ENCODE results near the gene TRAF4. TPM values are rescaled to one million over a fixed set of nuclear protein-coding genes. Genes with fewer than 3 reads are reported as not detected.

Gene TRAF4
- total and polyA plus RNA-seq, 4 donors: 33.6 to 171 (median 112) TPM

GRCh38 chr17:28737770-28738679 lies 5.8 kb upstream of the TRAF4 start:
- Histone ChIP-seq H3K36me3 (ENCODE audit: control insufficient read depth, insufficient read depth, low read length) (peaks cover 18% of the 10 kb centered on the region), H3K27me3 (ENCODE audit: control insufficient read depth, insufficient read depth, low read length) (no peaks in the 10 kb centered on the region), H3K4me3 (ENCODE audit: low read depth, low read length) (no peak overlapping the region), H3K4me1 (ENCODE audit: control insufficient read depth, insufficient read depth, low read length) (peaks cover 22% of the 10 kb centered on the region), H3K27ac (ENCODE audit: low read depth, low read length) (no peak overlapping the region), H3K9me3 (ENCODE audit: control insufficient read depth, insufficient read depth, low read length) (no peaks in the 10 kb centered on the region)
- WGBS (ENCODE audit: insufficient coverage): 89% methylated on average over 16 of the region's 22 CpGs
- DNase-seq (ENCODE audit: low read depth in 4 of 6, low spot score in 6 of 6): no peak

DNA sequence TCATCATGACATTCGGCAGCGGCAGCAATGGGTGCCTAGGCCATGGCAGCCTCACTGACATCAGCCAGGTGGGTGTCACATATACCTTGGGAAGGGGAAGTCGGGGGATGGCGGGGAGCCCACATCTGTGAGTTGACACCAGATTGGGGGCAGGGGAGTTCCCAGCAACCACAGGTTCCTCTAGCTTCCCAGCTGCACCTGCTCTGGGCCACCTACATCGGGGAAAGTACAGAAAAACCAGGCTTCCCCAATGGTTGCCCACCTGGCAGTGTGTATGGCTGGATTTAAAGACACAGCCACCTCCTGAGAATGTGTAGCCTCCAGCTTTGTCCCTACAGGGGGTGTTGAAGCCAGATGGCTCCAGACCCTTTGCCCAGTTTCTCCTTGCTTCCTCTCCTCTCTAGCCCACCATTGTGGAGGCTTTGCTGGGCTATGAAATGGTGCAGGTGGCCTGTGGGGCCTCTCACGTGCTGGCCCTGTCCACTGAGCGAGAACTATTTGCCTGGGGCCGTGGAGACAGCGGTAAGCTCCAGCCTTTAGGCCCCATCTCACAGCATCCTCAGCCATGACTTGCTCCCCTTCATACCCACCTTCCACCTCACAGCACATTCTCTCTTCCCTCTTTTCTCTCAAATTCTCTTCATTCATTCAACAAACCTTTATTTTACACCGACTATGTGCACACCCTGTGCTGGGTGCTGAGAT lies 5.0 kb upstream of the TRAF4 start:
- Histone ChIP-seq H3K27me3 (ENCODE audit: control insufficient read depth, insufficient read depth, low read length) (no peaks in the 10 kb centered on the region), H3K27ac (ENCODE audit: low read depth, low read length) (no peak overlapping the region), H3K4me1 (ENCODE audit: control insufficient read depth, insufficient read depth, low read length) (peaks cover 29% of the 10 kb centered on the region), H3K9me3 (ENCODE audit: control insufficient read depth, insufficient read depth, low read length) (no peaks in the 10 kb centered on the region), H3K4me3 (ENCODE audit: low read depth, low read length) (no peak overlapping the region), H3K36me3 (ENCODE audit: control insufficient read depth, insufficient read depth, low read length) (peaks cover 18% of the 10 kb centered on the region)
- 91% methylated on average over 8 of the region's 10 CpGs for whole genome bisulfite sequencing (ENCODE audit: insufficient coverage)
- no peak for DNase-seq (ENCODE audit: low read depth in 4 of 6, low spot score in 6 of 6)

GRCh38 chr17:28740406-28741357 lies 3.1 kb upstream of the TRAF4 start:
- H3K9me3 ChIP-seq (ENCODE audit: control insufficient read depth, insufficient read depth, low read length): no peaks in the 10 kb centered on the region
- H3K4me1 ChIP-seq (ENCODE audit: control insufficient read depth, insufficient read depth, low read length): peaks cover 43% of the 10 kb centered on the region
- H3K27me3 ChIP-seq (ENCODE audit: control insufficient read depth, insufficient read depth, low read length): no peaks in the 10 kb centered on the region
- 88% methylated on average over 9 of the region's 10 CpGs for WGBS (ENCODE audit: insufficient coverage)
- no peak overlapping the region for H3K4me3 ChIP-seq (ENCODE audit: low read depth, low read length)
- no peak for DNase-seq (ENCODE audit: low read depth in 4 of 6, low spot score in 6 of 6)
- H3K36me3 ChIP-seq (ENCODE audit: control insufficient read depth, insufficient read depth, low read length): peaks cover 26% of the 10 kb centered on the region
- H3K27ac ChIP-seq (ENCODE audit: low read depth, low read length): no peak overlapping the region

- Histone ChIP-seq H3K27me3 (ENCODE audit: control insufficient read depth, insufficient read depth, low read length) (no peaks in the 10 kb centered on the region), H3K9me3 (ENCODE audit: control insufficient read depth, insufficient read depth, low read length) (no peaks in the 10 kb centered on the region), H3K27ac (ENCODE audit: low read depth, low read length) (no peak overlapping the region), H3K36me3 (ENCODE audit: control insufficient read depth, insufficient read depth, low read length) (peaks cover 36% of the 10 kb centered on the region), H3K4me3 (ENCODE audit: low read depth, low read length) (no peak overlapping the region), H3K4me1 (ENCODE audit: control insufficient read depth, insufficient read depth, low read length) (peaks cover 53% of the 10 kb centered on the region)
- DNase-seq (ENCODE audit: low read depth in 4 of 6, low spot score in 6 of 6): no peak
- 53% methylated on average over 7 of the region's 19 CpGs for WGBS (ENCODE audit: insufficient coverage)
These were observed 2.2 kb upstream of the TRAF4 start for GRCh38 chr17:28741358-28742349.

DNA sequence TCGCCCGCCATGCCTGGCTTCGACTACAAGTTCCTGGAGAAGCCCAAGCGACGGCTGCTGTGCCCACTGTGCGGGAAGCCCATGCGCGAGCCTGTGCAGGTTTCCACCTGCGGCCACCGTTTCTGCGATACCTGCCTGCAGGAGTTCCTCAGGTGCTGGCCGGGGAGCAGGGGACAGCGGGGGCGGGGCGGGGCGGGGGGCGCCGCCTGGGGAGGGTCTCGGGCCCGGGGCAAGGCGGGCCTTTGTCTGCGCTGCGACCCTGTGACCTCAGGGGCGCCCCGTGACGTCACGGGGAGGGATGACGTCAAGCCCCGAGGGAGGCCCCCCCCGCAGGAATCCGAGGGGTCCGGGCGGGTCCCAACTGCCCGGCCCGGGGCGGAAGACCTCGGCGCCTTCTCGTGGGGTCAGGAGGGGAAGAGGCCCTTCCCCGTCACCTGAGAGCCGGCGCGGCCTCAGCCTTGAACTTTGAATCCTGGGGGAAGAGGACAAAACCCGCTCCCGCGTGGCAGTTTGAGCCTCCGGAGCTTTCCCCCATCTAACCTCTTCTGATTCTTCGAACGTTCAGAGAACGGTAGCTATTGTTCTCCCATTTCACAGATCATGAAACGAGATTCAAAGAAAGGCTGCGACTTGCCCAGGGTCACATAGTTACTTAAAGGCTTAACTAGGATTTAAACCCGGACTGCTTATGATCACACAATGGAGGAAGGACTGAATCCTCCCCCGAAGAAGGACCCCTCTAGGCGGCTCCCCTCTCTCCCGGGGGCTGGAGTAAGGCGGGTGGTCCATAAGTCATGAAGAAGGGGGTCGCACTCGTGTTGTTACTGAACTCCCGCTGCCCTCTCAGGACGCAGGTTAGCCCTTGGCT lies 527 bp downstream of the TRAF4 start:
- DNase-seq (ENCODE audit: low read depth in 4 of 6, low spot score in 6 of 6): peak in 2 of 6 donors; percentile 68 to 83
- WGBS (ENCODE audit: insufficient coverage): 0% methylated on average over 58 of the region's 61 CpGs

GRCh38 chr17:28744972-28745785 lies 1.4 kb downstream of the TRAF4 start:
- Histone ChIP-seq H3K4me3 (ENCODE audit: low read depth, low read length) (peak overlapping the region; percentile 84), H3K36me3 (ENCODE audit: control insufficient read depth, insufficient read depth, low read length) (peaks cover 54% of the 10 kb centered on the region), H3K27ac (ENCODE audit: low read depth, low read length) (peak overlapping the region; percentile 99), H3K27me3 (ENCODE audit: control insufficient read depth, insufficient read depth, low read length) (no peaks in the 10 kb centered on the region), H3K4me1 (ENCODE audit: control insufficient read depth, insufficient read depth, low read length) (peaks cover 88% of the 10 kb centered on the region), H3K9me3 (ENCODE audit: control insufficient read depth, insufficient read depth, low read length) (no peaks in the 10 kb centered on the region)
- under 1% methylated on average over 28 of the region's 31 CpGs for WGBS (ENCODE audit: insufficient coverage)
- DNase-seq (ENCODE audit: low read depth in 4 of 6, low spot score in 6 of 6): peak in 2 of 6 donors; percentile 87 to 91

More for the DNA sequence above, 527 bp downstream of the TRAF4 start:
- Histone ChIP-seq H3K27me3 (ENCODE audit: control insufficient read depth, insufficient read depth, low read length) (no peaks in the 10 kb centered on the region), H3K4me1 (ENCODE audit: control insufficient read depth, insufficient read depth, low read length) (peaks cover 80% of the 10 kb centered on the region), H3K4me3 (ENCODE audit: low read depth, low read length) (peak overlapping the region; percentile 84), H3K27ac (ENCODE audit: low read depth, low read length) (peak overlapping the region; percentile 99), H3K9me3 (ENCODE audit: control insufficient read depth, insufficient read depth, low read length) (no peaks in the 10 kb centered on the region), H3K36me3 (ENCODE audit: control insufficient read depth, insufficient read depth, low read length) (peaks cover 48% of the 10 kb centered on the region)

DNA sequence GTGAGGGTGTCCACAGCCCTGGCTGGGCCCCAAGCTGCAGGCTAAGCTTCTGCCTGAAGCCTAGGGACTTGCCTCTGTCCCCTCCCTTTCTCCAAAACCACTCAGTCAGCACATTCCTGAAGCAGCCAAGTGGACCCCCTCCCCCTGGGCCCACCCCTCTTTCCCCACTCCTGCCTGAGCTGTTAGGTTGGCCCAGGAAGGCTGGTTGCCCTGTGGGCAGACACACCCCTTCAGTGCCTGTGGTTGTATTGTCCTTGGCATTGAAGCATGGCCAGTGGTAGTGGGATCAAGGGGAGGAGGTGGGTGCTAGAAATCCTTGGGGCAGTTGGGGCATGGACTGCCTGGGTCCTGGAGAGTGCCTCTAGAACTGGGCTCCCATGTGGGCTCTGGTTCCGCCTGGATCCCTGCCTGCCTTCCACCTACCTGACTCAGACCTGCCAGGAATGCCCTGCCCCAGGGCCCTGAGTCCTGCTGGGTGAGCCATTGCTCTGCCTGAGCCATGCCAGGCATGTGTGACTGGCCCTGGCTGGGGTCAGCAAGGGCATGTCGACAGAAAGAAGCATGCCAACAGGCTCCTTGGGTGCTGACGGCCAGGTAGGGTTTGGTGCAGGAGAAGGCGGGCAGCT lies 2.1 kb downstream of the TRAF4 start:
- Histone ChIP-seq H3K27ac (ENCODE audit: low read depth, low read length) (peak overlapping the region; percentile 99), H3K4me3 (ENCODE audit: low read depth, low read length) (peak overlapping the region; percentile 84), H3K9me3 (ENCODE audit: control insufficient read depth, insufficient read depth, low read length) (no peaks in the 10 kb centered on the region), H3K4me1 (ENCODE audit: control insufficient read depth, insufficient read depth, low read length) (peaks cover 95% of the 10 kb centered on the region), H3K36me3 (ENCODE audit: control insufficient read depth, insufficient read depth, low read length) (peaks cover 61% of the 10 kb centered on the region), H3K27me3 (ENCODE audit: control insufficient read depth, insufficient read depth, low read length) (no peaks in the 10 kb centered on the region)
- no peak for DNase-seq (ENCODE audit: low read depth in 4 of 6, low spot score in 6 of 6)
- 69% methylated on average over 4 of the region's 4 CpGs for WGBS (ENCODE audit: insufficient coverage)
